ENCODE data around the gene TMEM101. TPM values are rescaled to one million over a fixed set of nuclear protein-coding genes. Genes with fewer than 3 reads are reported as not detected.
A peak's percentile ranks its signal among the peaks of the same experiment; 100 is the strongest.
"Not testable (repeated sequence)": the region's sequence is repeated elsewhere in the genome, so short reads cannot be mapped to it uniquely, and the experiment has no call there.

Gene TMEM101
- total RNA-seq, 1 donor from 2014 or later = 42.9 TPM

GRCh38 chr17:43970366-43970765 is 44.4 kb downstream of the TMEM101 start:
- no peak for TF ChIP-seq CTCF (conservative IDR thresholded peaks at IDR 0.05; ENCODE audit: low read depth, low read length)
- DNase-seq (ENCODE audit: low read depth) = no peak
- no peak overlapping the region for H3K4me3 ChIP-seq (ENCODE audit: low read depth, low read length)

GRCh38 chr17:43967251-43967875 is 47.4 kb downstream of the TMEM101 start:
- DNase-seq (ENCODE audit: low read depth) = no peak
- no peak overlapping the region for H3K4me3 ChIP-seq (ENCODE audit: low read depth, low read length)
- TF ChIP-seq CTCF (conservative IDR thresholded peaks at IDR 0.05; ENCODE audit: low read depth, low read length) = no peak

GRCh38 chr17:43966276-43966675 is 48.5 kb downstream of the TMEM101 start:
- DNase-seq (ENCODE audit: low read depth) = peak; percentile 36
- no peak for TF ChIP-seq CTCF (conservative IDR thresholded peaks at IDR 0.05; ENCODE audit: low read depth, low read length)
- no peak overlapping the region for H3K4me3 ChIP-seq (ENCODE audit: low read depth, low read length)

GRCh38 chr17:43962479-43962878 is 52.3 kb downstream of the TMEM101 start:
- DNase-seq (ENCODE audit: low read depth) = no peak
- H3K4me3 ChIP-seq (ENCODE audit: low read depth, low read length) = no peak overlapping the region
- no peak for TF ChIP-seq CTCF (conservative IDR thresholded peaks at IDR 0.05; ENCODE audit: low read depth, low read length)

- no peak overlapping the region for H3K4me3 ChIP-seq (ENCODE audit: low read depth, low read length)
- DNase-seq (ENCODE audit: low read depth) = no peak
- TF ChIP-seq CTCF (conservative IDR thresholded peaks at IDR 0.05; ENCODE audit: low read depth, low read length) = no peak
These were observed 52.8 kb downstream of the TMEM101 start for GRCh38 chr17:43961954-43962353.

GRCh38 chr17:43961292-43961691 is 53.5 kb downstream of the TMEM101 start:
- not testable (repeated sequence) for DNase-seq (ENCODE audit: low read depth); H3K4me3 ChIP-seq (ENCODE audit: low read depth, low read length)

Other genes with a start within 250 kb of the TMEM101 start
- gene DUSP3, start 236.0 kb downstream of the TMEM101 start, total RNA-seq = 46.3 and 47.5 TPM in 2 replicates
- not detected in 2 replicates for gene CFAP97D1, start 234.5 kb downstream of the TMEM101 start, total RNA-seq
- gene MPP3, start 181.8 kb downstream of the TMEM101 start, total RNA-seq = 8.6 and 10.8 TPM in 2 replicates
- not detected in 2 replicates for gene CD300LG, start 167.8 kb downstream of the TMEM101 start, total RNA-seq
- gene MPP2, start 107.4 kb downstream of the TMEM101 start, total RNA-seq = 2.5 and 14.1 TPM in 2 replicates
- not detected in 2 replicates for gene PPY, start 72.5 kb downstream of the TMEM101 start, total RNA-seq
- not detected in 2 replicates for gene PYY, start 61.0 kb downstream of the TMEM101 start, total RNA-seq
- 14.1 and 21.0 TPM in 2 replicates for gene NAGS, start 10.3 kb downstream of the TMEM101 start, total RNA-seq
- gene LSM12, start 51.7 kb upstream of the TMEM101 start, total RNA-seq = 58.5 and 75.8 TPM in 2 replicates
- gene G6PC3, start 55.8 kb upstream of the TMEM101 start, total RNA-seq = 42.4 and 56.7 TPM in 2 replicates
- 7.3 and 13.5 TPM in 2 replicates for gene HDAC5, start 108.7 kb upstream of the TMEM101 start, total RNA-seq
- 12.0 and 12.9 TPM in 2 replicates for gene HROB, start 127.0 kb upstream of the TMEM101 start, total RNA-seq
- gene ASB16, start 155.7 kb upstream of the TMEM101 start, total RNA-seq = not detected in 2 replicates
- 19.1 and 26.3 TPM in 2 replicates for gene TMUB2, start 172.0 kb upstream of the TMEM101 start, total RNA-seq
- 40.2 and 61.4 TPM in 2 replicates for gene ATXN7L3, start 184.9 kb upstream of the TMEM101 start, total RNA-seq
- 37.5 and 57.4 TPM in 2 replicates for gene UBTF, start 204.7 kb upstream of the TMEM101 start, total RNA-seq